NB4 (cell line): ENCODE data around the gene MAD1L1.

Source experiments
- CTCF ChIP-seq: IDR thresholded peaks from one replicate; pipeline ENCODE4 v1.5.1; 2012; ENCODE audit warnings: low read depth, low read length
- MAX ChIP-seq: IDR thresholded peaks from 2 replicates; pipeline ENCODE4 v1.6.1; 2011; ENCODE audit warnings: low read depth, low read length
- POLR2A ChIP-seq: IDR thresholded peaks from 2 replicates; pipeline ENCODE4 v1.6.1; 2011; ENCODE audit warnings: mild to moderate bottlenecking; ENCODE audit not compliant: insufficient read length; ENCODE audit errors: extremely low read depth

GRCh38 chr7:1885465-1886226, 347.1 kb downstream of the MAD1L1 start:
- TF ChIP-seq CTCF (no peak), MAX (no peak), POLR2A (no peak)
